ENCODE measurements around the gene TOR1AIP2.

GRCh38 chr1:179921472-179921871 is 43.9 kb upstream of the TOR1AIP2 start:
- TF ChIP-seq CTCF (conservative IDR thresholded peaks at IDR 0.05; ENCODE audit: low read length) (no peak), EZH2phosphoT487 (IDR thresholded peaks at IDR 0.05; ENCODE audit: borderline replicate concordance, low read depth, low read length) (no peak)
